Endothelial cell (in vitro differentiated cells): ENCODE data around the gene KRTAP5-7. TPM values are rescaled to one million over a fixed set of nuclear protein-coding genes. Genes with fewer than 3 reads are reported as not detected.
A peak's percentile ranks its signal among the peaks of the same experiment; 100 is the strongest.

ENCODE experiments used
- DNase-seq: peaks from one replicate; pipeline ENCODE4 v3.0.0; 2021; ENCODE audit warnings: low spot score
- H3K27ac Mint-ChIP-seq: one replicate; pipeline ENCODE4 v1.8.0; 2021; ENCODE audit warnings: mixed read lengths, inconsistent platforms; ENCODE audit not compliant: unreplicated experiment
- H3K27me3 Mint-ChIP-seq: one replicate; pipeline ENCODE4 v1.8.0; 2021; ENCODE audit warnings: mild to moderate bottlenecking, moderate library complexity, mixed read lengths, inconsistent platforms; ENCODE audit not compliant: unreplicated experiment
- H3K36me3 Mint-ChIP-seq: one replicate; pipeline ENCODE4 v1.8.0; 2021; ENCODE audit warnings: mild to moderate bottlenecking, low read depth, mixed read lengths, inconsistent platforms; ENCODE audit not compliant: unreplicated experiment
- H3K4me1 Mint-ChIP-seq: one replicate; pipeline ENCODE4 v1.8.0; 2021; ENCODE audit warnings: mild to moderate bottlenecking, mixed read lengths, inconsistent platforms; ENCODE audit not compliant: unreplicated experiment
- H3K4me3 Mint-ChIP-seq: one replicate; pipeline ENCODE4 v1.8.0; 2021; ENCODE audit warnings: mild to moderate bottlenecking, mixed read lengths, inconsistent platforms; ENCODE audit not compliant: unreplicated experiment
- H3K9me3 Mint-ChIP-seq: one replicate; pipeline ENCODE4 v1.8.0; 2021; ENCODE audit warnings: mixed read lengths, inconsistent platforms; ENCODE audit not compliant: unreplicated experiment
- CTCF ChIP-seq: fragments of 200-600 bp; sonication (generic); IDR thresholded peaks from one replicate; pipeline ENCODE4 v1.5.0; 2021; ENCODE audit warnings: antibody characterized with exemption; ENCODE audit not compliant: unreplicated experiment
- total RNA-seq: library from RNA; stranded (reverse); fragmentation: NEBNext Ultra II Directional; extraction: Animal tissue kit (Norgen Biotek cat#: 25700); gene quantifications from one replicate; pipeline ENCODE4 v1.2.1, GENCODE V29; 2021; ENCODE audit not compliant: unreplicated experiment

KRTAP5-7 gene
- total RNA-seq, 1 donor from 2014 or later: not detected

DNA sequence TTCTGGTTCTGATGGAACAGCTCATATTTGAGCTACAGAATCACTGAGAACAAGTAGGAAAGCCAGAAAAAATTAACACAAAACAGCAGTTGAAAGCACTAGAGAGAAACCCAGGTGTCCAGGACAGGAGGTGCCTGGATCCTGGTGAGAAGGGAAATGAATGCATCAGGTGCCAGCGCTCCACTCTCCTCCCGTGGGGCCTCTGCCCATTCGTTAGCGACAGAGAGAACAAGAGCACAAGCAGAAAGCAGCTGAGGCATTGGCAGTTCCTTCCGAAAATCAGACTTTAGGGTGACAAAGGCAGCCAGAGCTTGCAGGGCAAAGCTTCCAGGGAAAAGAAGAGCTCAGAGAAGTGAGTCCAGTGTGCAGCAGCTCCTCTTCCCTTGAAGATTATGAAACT is 20.0 kb upstream of the KRTAP5-7 start:
- Mint-ChIP-seq H3K36me3 (peaks cover 20% of the 10 kb centered on the region), H3K9me3 (peaks cover 5% of the 10 kb centered on the region), H3K27ac (no peak overlapping the region), H3K4me1 (peaks cover 3% of the 10 kb centered on the region), H3K4me3 (peak overlapping the region; percentile 4), H3K27me3 (peaks cover 7% of the 10 kb centered on the region)
- TF ChIP-seq CTCF: no peak
- no peak for DNase-seq

- peaks cover 4% of the 10 kb centered on the region for H3K9me3 Mint-ChIP-seq
- no peaks in the 10 kb centered on the region for H3K27me3 Mint-ChIP-seq
- H3K4me1 Mint-ChIP-seq: no peaks in the 10 kb centered on the region
- DNase-seq: no peak
- no peak overlapping the region for H3K27ac Mint-ChIP-seq
- no peak for TF ChIP-seq CTCF
- H3K36me3 Mint-ChIP-seq: peaks cover 8% of the 10 kb centered on the region
- H3K4me3 Mint-ChIP-seq: no peak overlapping the region
These were observed 8.3 kb upstream of the KRTAP5-7 start for GRCh38 chr11:71518506-71519471.

GRCh38 chr11:71519546-71519945 is 7.5 kb upstream of the KRTAP5-7 start:
- Mint-ChIP-seq H3K36me3 (peaks cover 8% of the 10 kb centered on the region), H3K27ac (no peak overlapping the region), H3K4me3 (no peak overlapping the region)

GRCh38 chr11:71525188-71525937 is 1.7 kb upstream of the KRTAP5-7 start:
- H3K9me3 Mint-ChIP-seq: peaks cover 4% of the 10 kb centered on the region
- no peak for TF ChIP-seq CTCF
- H3K4me3 Mint-ChIP-seq: no peak overlapping the region
- DNase-seq: no peak
- no peaks in the 10 kb centered on the region for H3K27me3 Mint-ChIP-seq
- H3K27ac Mint-ChIP-seq: no peak overlapping the region
- peaks cover 11% of the 10 kb centered on the region for H3K4me1 Mint-ChIP-seq
- H3K36me3 Mint-ChIP-seq: peaks cover 8% of the 10 kb centered on the region

More at GRCh38 chr11:71519546-71519945, 7.5 kb upstream of the KRTAP5-7 start:
- Mint-ChIP-seq H3K27me3 (no peaks in the 10 kb centered on the region), H3K9me3 (peaks cover 4% of the 10 kb centered on the region), H3K4me1 (no peaks in the 10 kb centered on the region)
- no peak for TF ChIP-seq CTCF
- DNase-seq: no peak
